HEK293T (cell line): Measurements from ENCODE around the gene DNER.

Experiments
- BHLHE40 ChIP-seq: fragments of 450-650 bp; IDR thresholded peaks from 2 replicates; pipeline ENCODE4 v1.6.1; 2016; ENCODE audit warnings: mild to moderate bottlenecking, moderate library complexity, borderline replicate concordance
- ELF4 ChIP-seq: fragments of 450-650 bp; IDR thresholded peaks from 2 replicates; pipeline ENCODE4 v1.6.1; 2017; ENCODE audit warnings: antibody characterized with exemption
- FOXA1 ChIP-seq: fragments of 450-650 bp; IDR thresholded peaks from 2 replicates; pipeline ENCODE4 v1.6.1; 2016; ENCODE audit warnings: mild to moderate bottlenecking
- FOXK2 ChIP-seq: fragments of 450-650 bp; IDR thresholded peaks from 2 replicates; pipeline ENCODE4 v1.6.1; 2016; ENCODE audit warnings: mild to moderate bottlenecking
- FOXM1 ChIP-seq: fragments of 450-650 bp; IDR thresholded peaks from 2 replicates; pipeline ENCODE4 v1.6.1; 2017; ENCODE audit warnings: mild to moderate bottlenecking, borderline replicate concordance
- HDGF ChIP-seq: fragments of 450-650 bp; IDR thresholded peaks from 2 replicates; pipeline ENCODE4 v1.6.1; 2017; ENCODE audit warnings: antibody characterized with exemption, borderline replicate concordance
- NFRKB ChIP-seq: fragments of 450-650 bp; IDR thresholded peaks from 2 replicates; pipeline ENCODE4 v1.6.1; 2016; ENCODE audit warnings: mild to moderate bottlenecking, moderate library complexity
- SP1 ChIP-seq: fragments of 450-650 bp; IDR thresholded peaks from 2 replicates; pipeline ENCODE4 v1.6.1; 2017
- SUZ12 ChIP-seq: fragments of 450-650 bp; IDR thresholded peaks from 2 replicates; pipeline ENCODE4 v1.6.1; 2016; ENCODE audit warnings: mild to moderate bottlenecking
- TARDBP ChIP-seq: fragments of 450-650 bp; IDR thresholded peaks from 2 replicates; pipeline ENCODE4 v1.6.1; 2016
- ZNF384 ChIP-seq: fragments of 450-650 bp; IDR thresholded peaks from 2 replicates; pipeline ENCODE4 v1.6.1; 2016

DNA sequence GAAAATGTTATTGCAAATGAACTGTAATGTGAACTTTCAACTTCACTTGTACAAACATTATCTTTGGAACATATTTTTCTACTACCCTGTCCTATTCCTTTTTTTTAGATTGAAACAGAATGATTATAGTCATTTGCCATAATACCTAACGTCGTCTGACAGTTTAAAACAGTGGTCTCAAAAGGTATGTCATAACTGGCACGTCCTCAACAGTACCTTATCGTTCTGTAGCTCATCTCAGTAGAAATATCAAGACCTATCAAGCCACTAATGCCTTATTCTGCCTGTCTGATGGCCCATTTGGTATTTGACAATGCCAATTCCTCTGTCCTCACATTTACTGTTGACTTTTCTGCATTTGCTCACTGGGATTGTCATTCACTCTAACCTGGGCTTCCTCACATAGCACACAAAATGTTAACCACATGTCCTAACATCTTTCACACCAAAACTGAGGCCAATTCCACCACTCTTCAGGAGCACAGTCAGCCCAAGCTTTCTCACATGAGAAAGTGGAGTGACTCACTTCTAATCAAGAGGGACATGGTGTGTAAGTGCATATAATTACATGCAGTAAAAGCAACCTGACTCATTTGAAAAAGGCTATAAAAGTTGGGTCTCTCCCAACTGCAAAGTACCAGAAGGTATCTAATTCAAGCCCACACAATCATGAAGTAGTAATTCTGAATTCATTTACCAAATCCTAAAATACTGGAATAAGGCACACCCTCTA is 34.8 kb downstream of the DNER start:
- TF ChIP-seq FOXK2 (no peak), BHLHE40 (no peak), SP1 (no peak), HDGF (no peak), FOXM1 (no peak), ELF4 (no peak), SUZ12 (no peak), NFRKB (no peak), TARDBP (no peak), FOXA1 (no peak), ZNF384 (no peak)
